Activated naive CD8-positive, alpha-beta T cell (primary cell): Measurements from ENCODE around the gene HERC3.

Source experiments
- H3K27ac Mint-ChIP-seq: one replicate; pipeline ENCODE4 v1.8.0; 2021; ENCODE audit warnings: mixed read lengths
- H3K27me3 Mint-ChIP-seq: one replicate; pipeline ENCODE4 v1.8.0; 2021; ENCODE audit warnings: mixed read lengths
- H3K36me3 Mint-ChIP-seq: one replicate; pipeline ENCODE4 v1.8.0; 2021; ENCODE audit warnings: mixed read lengths
- H3K4me1 Mint-ChIP-seq: one replicate; pipeline ENCODE4 v1.8.0; 2021; ENCODE audit warnings: low read depth, mixed read lengths
- H3K4me3 Mint-ChIP-seq: one replicate; pipeline ENCODE4 v1.8.0; 2021; ENCODE audit warnings: mild to moderate bottlenecking, mixed read lengths
- H3K9me3 Mint-ChIP-seq: one replicate; pipeline ENCODE4 v1.8.0; 2021; ENCODE audit warnings: low read depth, mixed read lengths

Gene HERC3

DNA sequence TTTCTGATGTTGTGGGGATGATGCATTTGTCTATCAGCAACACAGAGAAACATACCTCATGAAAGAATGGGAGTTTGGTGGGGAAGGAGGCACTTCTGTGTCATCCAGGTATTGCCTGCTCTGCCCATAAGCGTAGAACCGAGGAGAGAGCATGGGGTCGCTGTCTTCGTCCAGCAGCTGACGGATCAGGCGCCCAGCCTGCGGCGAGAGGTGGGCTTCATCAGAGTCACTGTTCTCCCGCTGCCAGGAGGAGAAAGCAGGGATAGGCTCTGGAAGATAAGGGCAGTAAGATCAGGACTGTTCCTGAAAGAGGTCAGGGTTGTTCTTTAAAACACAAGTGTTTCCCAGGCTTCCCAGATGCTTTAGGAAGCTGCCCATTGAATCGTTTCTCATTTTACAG lies 158.1 kb downstream of the HERC3 start:
- H3K4me3 Mint-ChIP-seq = no peak overlapping the region
- H3K4me1 Mint-ChIP-seq = no peaks in the 10 kb centered on the region
- no peaks in the 10 kb centered on the region for H3K9me3 Mint-ChIP-seq
- H3K27me3 Mint-ChIP-seq = peaks cover 3% of the 10 kb centered on the region
- H3K36me3 Mint-ChIP-seq = peaks cover 11% of the 10 kb centered on the region
- H3K27ac Mint-ChIP-seq = no peak overlapping the region

DNA sequence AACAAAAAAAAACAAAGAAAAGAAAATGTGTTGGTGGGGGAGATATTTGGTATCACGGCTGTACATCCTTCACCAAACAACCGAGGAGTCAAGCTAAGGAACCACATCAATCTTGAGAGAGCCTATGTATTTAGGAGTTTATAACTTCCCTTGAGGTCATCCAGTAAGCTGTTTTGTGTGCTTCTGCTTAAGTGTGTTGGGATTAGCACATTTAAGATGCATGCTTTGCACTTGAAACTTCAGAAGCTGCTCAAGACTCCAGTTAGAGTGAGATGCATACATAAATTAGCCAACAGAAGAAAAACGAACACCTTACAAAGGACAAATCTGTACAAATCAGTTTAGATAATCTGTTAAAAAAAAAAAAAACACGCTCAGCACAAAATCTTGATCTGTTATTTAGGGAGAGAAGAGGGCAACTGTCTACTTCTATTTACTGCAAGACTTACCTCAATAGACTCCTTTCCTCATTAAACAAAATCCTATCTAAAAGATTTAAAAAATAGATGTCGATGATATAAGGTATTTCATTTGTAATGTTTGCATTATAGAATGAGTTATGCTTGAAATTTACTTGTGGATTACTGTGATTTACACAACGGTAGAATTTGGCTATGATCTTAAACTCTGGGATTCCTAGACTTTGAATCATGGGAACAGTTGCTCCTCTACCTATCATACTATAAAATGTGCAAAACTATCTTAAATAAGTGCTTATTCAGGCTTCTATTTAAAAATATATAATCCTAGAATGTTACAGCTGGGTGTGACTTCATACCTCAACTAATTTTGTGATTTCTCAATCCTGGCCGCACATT lies 159.2 kb downstream of the HERC3 start:
- no peaks in the 10 kb centered on the region for H3K4me1 Mint-ChIP-seq

DNA sequence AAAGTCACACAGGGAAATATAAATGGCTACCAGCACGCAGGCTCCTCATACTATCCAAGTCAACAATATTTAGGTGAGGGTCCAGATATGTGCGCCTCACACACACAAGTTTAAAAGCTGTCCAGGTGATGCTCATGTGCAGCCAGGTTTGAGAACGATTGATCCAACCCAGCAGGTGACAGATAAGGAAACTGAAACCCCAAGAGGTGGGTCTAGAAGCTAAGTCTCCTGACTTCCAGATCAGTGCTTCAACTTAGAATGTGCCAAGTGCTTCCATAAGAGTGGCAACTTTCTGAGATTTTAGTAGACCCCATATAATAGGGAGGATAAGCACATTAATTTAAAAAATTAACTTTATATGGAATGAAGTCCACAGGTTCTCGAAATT lies 159.8 kb downstream of the HERC3 start:
- Mint-ChIP-seq H3K27ac (no peak overlapping the region), H3K4me1 (no peaks in the 10 kb centered on the region), H3K36me3 (peaks cover 13% of the 10 kb centered on the region), H3K27me3 (peaks cover 3% of the 10 kb centered on the region), H3K9me3 (no peaks in the 10 kb centered on the region), H3K4me3 (no peak overlapping the region)

More for the DNA sequence above, 159.2 kb downstream of the HERC3 start:
- Mint-ChIP-seq H3K4me3 (no peak overlapping the region), H3K9me3 (no peaks in the 10 kb centered on the region), H3K36me3 (peaks cover 13% of the 10 kb centered on the region), H3K27me3 (peaks cover 3% of the 10 kb centered on the region), H3K27ac (no peak overlapping the region)

DNA sequence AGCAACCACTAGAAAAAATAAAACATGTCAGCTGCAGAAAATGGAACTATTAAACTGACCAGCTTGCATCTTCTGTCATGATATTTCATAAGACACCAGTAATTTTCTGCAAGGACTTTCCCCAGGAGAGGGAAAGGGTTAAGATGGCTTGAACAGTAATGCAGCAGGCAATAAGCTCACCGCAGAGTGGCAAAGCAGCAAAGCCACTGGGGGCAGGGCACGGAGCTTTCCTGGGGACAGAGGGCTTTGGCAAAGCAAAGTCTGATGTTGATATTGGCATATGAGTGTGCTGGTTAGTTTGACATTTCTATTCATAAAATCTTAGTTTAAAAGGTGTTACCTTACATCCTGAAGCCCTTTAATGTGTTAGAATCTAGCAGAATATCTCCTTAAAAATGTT lies 160.5 kb downstream of the HERC3 start:
- Mint-ChIP-seq H3K4me1 (no peaks in the 10 kb centered on the region), H3K9me3 (no peaks in the 10 kb centered on the region), H3K27me3 (peaks cover 3% of the 10 kb centered on the region)

DNA sequence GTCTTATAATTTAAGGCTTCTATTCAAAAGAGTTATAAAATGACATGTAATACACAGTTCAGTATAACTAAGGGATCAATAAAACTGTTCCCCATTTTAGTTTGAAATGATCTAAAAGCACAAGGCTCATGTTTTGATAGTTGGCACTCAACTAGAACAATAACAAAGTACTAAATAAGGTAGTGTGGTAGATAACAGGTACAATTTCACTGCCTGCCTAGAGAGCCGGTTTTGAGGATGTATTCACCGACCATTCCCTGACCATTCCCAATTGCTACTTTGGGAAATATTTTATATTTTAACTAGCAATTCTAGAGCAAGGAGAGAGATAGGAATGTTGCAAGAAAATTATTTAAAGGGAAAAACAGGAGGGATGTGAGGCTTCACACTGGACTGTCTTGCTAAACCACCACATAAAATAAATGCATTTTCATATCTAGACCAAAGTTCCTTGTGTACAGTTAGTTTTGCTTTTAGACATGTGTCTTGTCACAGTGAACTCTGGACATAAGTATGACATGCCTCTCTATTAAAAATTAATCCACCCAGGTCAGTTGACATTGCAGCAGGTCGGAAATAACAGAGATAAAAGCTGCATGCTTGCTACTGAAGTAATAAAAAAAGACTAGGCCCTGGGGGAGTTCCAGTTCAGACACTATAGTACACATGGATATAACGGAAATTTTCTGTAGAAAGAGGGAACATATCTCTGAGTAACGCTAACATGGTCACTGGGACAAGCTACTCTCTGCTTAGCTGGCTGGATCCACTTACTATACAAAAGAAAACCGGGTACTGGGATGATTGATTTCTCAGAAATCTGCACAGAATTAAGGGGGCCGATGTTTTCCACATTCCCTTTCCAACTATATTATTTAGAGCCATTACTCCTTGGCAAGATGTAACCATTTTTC lies 161.6 kb downstream of the HERC3 start:
- Mint-ChIP-seq H3K36me3 (peaks cover 7% of the 10 kb centered on the region), H3K4me3 (no peak overlapping the region), H3K27me3 (peaks cover 3% of the 10 kb centered on the region), H3K27ac (no peak overlapping the region), H3K9me3 (no peaks in the 10 kb centered on the region), H3K4me1 (no peaks in the 10 kb centered on the region)

More for the DNA sequence above, 160.5 kb downstream of the HERC3 start:
- Mint-ChIP-seq H3K4me3 (no peak overlapping the region), H3K27ac (no peak overlapping the region), H3K36me3 (peaks cover 13% of the 10 kb centered on the region)

DNA sequence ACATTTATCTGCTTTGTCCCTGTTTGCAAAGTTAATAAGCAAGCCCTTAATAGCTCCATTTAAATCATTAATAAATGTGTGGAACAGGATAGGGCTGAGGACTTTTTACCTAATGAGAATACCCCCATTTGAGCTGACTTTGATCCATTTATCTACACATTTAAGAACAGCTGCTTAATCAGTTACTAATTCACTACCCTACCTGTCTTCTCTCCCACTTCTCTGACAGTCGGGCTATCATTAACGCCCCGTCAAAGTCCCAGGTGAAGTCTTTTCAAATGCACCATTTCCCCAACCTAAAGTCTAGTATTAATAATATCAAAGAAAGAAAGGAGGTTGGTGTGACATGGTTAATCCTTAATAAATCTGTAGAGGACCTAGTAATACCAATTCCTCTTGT lies 162.5 kb downstream of the HERC3 start:
- Mint-ChIP-seq H3K36me3 (peaks cover 5% of the 10 kb centered on the region), H3K27me3 (no peaks in the 10 kb centered on the region), H3K4me3 (no peak overlapping the region), H3K4me1 (no peaks in the 10 kb centered on the region), H3K9me3 (no peaks in the 10 kb centered on the region), H3K27ac (no peak overlapping the region)

DNA sequence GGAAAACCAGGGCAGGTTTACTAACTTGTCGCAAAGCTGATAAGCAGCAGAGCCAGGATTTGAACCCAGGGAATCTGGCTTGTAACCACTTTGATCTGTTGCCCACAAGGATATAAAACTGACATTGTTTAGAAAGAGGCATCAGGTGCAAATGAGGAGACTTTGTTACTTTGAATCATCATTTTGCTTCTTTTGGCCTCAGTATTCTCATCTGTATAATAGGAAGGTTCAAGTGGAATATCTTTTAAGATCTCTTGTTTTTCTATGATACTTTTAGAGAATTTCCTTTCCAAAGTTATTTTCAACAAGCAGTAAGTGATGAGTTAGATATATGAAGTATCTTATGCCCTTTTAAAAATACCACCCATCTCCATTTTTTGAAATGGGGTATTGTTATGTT lies 163.2 kb downstream of the HERC3 start:
- Mint-ChIP-seq H3K36me3 (peaks cover 2% of the 10 kb centered on the region), H3K4me1 (no peaks in the 10 kb centered on the region), H3K9me3 (no peaks in the 10 kb centered on the region), H3K27me3 (no peaks in the 10 kb centered on the region), H3K27ac (no peak overlapping the region), H3K4me3 (no peak overlapping the region)

DNA sequence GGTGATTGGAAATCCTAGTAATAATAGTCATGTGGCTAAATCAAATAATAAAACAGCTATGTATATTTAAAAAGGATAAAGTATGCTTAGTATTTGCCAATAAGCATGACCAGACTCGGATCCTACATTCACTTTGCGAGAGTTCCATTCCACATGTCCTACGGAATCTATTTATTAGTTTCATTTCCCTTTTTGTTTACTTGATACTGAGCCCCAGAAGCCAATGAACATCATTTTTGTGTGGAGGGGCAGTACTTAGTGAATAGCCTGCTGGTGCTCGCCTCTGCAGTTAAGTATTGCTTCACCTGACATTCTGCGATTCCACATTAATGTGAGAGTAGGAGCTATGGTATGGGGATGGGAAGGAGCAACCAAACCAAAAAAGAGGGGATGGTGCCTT lies 163.9 kb downstream of the HERC3 start:
- Mint-ChIP-seq H3K27me3 (no peaks in the 10 kb centered on the region), H3K4me3 (no peak overlapping the region), H3K9me3 (no peaks in the 10 kb centered on the region), H3K27ac (no peak overlapping the region), H3K36me3 (peaks cover 2% of the 10 kb centered on the region), H3K4me1 (no peaks in the 10 kb centered on the region)

DNA sequence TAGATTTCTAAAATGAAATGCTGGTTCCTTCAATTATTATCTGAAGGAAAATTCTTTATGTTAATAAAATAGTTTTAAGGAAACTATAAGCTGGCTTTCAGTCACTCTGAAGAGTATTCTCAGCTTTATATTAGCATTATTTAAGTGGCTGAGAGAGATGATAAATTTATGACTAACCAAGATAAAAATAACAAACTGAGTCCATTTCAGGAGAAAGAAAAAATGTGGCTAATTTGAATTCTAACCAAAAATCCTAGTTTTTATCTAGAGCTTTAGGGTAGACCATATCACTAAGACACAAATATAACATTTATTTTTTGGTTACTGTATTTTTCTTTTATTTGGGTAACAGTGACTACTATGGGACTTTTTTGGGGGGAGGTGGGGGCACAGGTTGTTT lies 164.8 kb downstream of the HERC3 start:
- Mint-ChIP-seq H3K9me3 (no peaks in the 10 kb centered on the region), H3K4me1 (no peaks in the 10 kb centered on the region), H3K36me3 (peaks cover 2% of the 10 kb centered on the region), H3K27me3 (no peaks in the 10 kb centered on the region), H3K27ac (no peak overlapping the region), H3K4me3 (no peak overlapping the region)

DNA sequence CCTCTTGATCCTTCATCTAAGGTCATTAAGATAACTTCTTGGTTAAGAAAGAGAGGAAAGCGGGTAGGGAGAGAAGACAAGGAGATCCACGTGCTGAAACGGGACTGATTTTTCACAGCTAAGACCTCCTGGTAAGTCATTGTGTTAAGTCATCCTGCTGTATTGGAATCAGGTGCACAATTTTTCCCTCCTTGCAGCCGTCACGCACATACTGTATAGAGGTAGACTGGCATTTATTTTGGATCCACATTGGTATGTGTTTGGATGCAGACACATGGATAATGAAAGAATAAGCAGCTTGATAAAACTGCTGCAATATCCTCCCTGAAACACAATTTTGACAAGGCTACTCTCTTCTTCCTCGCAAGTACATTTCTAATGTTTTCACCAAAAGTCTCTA lies 165.5 kb downstream of the HERC3 start:
- Mint-ChIP-seq H3K27me3 (no peaks in the 10 kb centered on the region), H3K27ac (no peak overlapping the region), H3K9me3 (no peaks in the 10 kb centered on the region), H3K4me1 (no peaks in the 10 kb centered on the region), H3K4me3 (no peak overlapping the region), H3K36me3 (peaks cover 2% of the 10 kb centered on the region)
